Sciatic nerve (tissue), 2 donors: ENCODE data around the gene RPS6KA3. TPM values are rescaled to one million over a fixed set of nuclear protein-coding genes. Genes with fewer than 3 reads are reported as not detected.

ENCODE experiments used
- ATAC-seq: fragments of 200-7000 bp; cut with Tn5 transposase; one replicate; pipeline ENCODE4 v1.9.1; 2020; ENCODE audit warnings: mild to moderate bottlenecking, moderate library complexity
- DNase-seq: peaks from one replicate; pipeline ENCODE4 v3.0.0-alpha.2; 2020; ENCODE audit warnings: low spot score
- intact Hi-C: fragments of 100-400 bp; cut with DNase I; formaldehyde crosslinking; loops from one replicate; pipeline ENCODE4 v1.14.2; 2022
- total RNA-seq: library from RNA; stranded (reverse); fragmentation: NEBNext Ultra II Directional; extraction: Animal tissue kit (Norgen Biotek cat#: 25700); gene quantifications from one replicate; pipeline ENCODE4 v1.2.1, GENCODE V29; 2021
- donor health status: DM: no; HTN: no; CAD: no.
- donor health status: DM: no; HTN: no; CAD: no.

RPS6KA3 gene
- total RNA-seq, 1 donor from 2014 or later: 43.6 TPM

DNA sequence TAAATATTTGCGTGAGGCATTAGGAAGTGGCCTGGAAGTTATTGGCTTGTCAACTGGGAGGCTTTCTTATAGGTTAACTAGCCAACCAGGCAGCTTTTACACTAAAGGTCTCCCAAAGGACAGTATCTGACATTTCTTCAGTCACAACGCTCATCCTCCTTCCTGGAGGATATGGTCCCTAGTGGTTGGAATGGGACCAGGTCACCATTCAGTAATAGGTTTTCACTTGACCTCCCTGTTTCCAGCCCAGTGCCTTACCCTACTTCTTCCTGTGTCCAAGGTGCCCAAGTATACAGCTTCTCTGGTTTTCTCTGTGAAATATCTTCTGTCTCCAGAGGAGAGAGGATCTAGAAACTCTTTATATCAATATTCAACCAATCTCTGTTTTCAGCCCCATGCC is 38.5 kb downstream of the RPS6KA3 start:
- no peak for ATAC-seq

DNA sequence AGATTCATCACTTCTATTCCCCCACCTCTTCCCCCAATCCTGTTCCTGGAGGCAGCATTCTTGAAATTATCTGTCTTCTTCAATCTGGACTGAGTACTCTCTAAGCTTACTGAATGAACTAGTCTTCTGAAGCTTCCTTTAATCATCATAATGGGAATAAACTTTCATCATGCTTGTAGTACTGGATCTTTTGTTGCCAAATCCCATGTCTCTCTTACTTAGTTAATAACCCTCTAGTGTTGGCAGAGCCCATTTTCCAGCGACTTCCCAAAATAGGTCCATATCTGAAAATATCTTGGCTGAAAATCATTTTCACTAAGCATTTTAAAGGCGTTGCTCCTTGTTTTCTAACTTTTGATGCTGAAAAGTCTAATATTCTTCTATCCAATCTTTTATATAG is 39.6 kb downstream of the RPS6KA3 start:
- intact Hi-C loops: no loop called here
- DNase-seq: no peak

More for the DNA sequence above, 38.5 kb downstream of the RPS6KA3 start:
- no peak for DNase-seq
- intact Hi-C loops: no loop called here

DNA sequence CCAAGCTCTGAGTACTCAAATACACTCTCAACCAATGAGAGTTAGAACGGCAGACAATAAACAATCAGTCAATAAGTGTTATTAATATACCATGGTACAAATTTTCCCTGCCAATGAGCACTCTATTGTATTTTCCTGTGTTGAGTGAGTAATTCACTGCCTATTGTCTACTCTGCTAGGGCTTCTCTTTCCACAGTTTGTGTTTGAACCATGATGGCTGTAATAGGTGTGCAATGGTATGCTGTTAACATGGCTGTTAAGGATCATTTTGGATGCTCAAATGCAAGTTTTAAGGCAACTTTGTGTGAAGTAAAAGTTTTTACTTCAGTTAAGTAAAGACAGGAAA is 41.2 kb downstream of the RPS6KA3 start:
- no peak for ATAC-seq
- DNase-seq: no peak
- intact Hi-C loops: no loop called here

More for the DNA sequence above, 39.6 kb downstream of the RPS6KA3 start:
- ATAC-seq: no peak

DNA sequence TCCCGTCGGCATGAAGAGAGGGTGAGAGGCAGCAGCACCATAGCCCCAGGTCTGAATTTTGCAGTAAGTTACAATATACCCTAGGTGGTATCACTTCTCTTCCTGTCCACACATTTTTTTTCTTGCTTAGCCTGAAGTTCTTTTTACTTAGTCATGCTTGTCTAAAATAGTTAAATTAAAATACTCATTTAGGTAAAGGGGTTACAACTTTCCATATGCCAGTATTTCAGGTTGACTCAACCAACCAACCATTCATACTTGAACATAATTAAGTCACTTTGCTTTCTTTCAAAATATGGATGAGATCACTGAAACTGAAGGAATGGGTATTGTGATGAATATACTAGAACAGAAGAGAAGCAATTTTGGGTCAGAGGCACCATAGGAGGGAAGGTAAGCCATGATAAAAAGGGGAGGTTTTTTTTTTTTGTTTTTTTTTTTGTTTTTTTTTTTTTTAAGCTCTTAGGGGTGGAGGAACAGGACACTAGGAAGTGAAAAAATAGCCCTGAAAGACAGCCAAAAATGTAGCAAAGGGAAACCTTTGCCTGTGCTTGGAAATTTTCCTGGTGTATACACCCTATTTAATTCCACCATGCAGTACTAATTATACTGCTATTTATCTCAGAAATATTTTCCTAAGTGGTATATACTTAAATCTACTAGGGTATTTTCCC is 41.8 kb downstream of the RPS6KA3 start:
- intact Hi-C loops: no loop called here
- DNase-seq (no peak), ATAC-seq (no peak)

DNA sequence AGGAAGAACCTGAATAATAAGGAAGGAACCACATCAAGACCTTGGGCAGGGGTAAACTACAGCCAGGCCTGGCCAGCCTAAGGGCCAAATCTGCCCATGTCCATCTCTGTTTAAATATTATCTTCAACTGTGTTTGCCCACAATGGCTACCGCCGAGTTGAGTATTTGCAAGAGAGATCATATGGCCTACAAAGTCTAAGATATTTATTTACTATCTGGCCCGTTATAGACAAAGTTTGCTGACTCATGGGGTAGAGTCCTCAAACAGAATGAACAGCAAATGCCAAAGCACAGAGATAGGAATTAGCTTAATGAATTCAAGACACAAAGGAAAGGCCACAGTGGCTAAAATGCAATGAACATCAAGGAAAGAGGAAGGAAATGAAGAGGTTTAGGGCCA is 44.8 kb downstream of the RPS6KA3 start:
- no peak for ATAC-seq
- intact Hi-C loops: no loop called here
- DNase-seq: no peak

DNA sequence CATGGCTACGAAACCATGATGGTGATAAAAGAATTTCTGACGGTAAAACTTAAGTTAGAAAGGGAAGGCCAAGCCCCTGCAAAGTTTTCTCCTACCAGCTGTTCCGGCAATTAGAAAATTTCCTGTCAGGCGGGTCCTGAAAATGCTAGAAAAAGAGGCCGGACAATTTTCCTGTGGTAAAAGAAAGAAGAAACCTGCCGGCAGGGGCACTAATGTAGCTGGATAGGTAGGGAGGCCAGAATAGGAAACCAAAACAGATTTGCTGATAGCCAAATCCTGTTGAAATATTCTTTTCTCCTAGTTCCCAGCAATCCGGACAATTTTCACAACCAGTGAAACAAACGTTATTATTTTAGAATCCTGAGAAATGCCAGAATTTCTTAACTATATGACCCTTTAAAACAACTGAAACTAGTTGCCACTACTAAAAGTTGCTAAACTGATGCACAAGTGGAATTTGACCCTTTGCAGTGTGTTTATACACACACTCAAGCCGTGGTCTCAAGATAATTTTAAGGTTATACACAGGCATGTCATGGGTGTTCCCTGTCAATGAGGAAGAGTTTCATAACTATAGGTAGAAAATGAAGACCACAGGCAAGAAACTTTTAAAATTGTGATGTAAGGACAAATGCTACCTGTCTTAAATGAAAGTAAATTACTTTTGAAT is 47.7 kb downstream of the RPS6KA3 start:
- DNase-seq (no peak), ATAC-seq (peak; percentile 48)
- intact Hi-C loops: no loop called here

DNA sequence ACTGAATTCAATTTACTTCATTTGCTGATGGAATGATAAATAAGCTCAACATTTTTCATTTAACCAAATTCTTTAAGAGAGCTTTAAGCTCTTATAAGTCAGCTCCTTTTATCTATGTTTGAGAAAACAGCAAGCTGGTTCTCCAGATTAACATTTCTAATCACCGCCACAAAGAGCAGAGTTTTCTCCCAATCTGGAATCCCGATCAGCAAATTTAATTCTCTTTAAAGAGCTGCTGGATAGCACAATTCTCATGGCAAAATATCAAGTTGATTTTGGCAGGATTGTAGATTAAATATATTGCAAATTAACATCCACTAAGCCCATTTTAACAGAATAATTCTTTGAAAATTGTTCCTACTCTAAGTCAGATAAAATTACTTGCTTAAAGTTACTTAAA is 48.8 kb downstream of the RPS6KA3 start:
- intact Hi-C loops: no loop called here
- DNase-seq (no peak), ATAC-seq (no peak)

DNA sequence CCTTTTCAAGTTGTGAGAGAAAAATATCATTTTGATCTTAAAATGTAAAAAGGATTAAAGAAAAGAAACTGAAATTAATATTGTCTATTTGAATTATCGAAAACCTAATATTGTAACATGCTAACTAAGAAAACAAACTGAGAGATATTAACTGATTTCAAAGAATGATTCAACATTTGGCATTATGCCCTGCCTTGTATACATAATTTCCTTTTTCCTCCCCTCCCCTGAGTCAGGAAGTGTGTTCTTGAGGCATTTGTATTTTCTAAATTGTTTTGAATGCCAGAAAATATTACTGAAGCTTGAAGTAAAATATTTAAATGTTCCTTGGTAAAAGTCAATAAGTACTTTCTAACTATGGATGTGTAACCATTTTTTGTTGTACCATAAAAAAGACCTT is 49.4 kb downstream of the RPS6KA3 start:
- intact Hi-C loops: no loop called here
- ATAC-seq: peak; percentile 61

DNA sequence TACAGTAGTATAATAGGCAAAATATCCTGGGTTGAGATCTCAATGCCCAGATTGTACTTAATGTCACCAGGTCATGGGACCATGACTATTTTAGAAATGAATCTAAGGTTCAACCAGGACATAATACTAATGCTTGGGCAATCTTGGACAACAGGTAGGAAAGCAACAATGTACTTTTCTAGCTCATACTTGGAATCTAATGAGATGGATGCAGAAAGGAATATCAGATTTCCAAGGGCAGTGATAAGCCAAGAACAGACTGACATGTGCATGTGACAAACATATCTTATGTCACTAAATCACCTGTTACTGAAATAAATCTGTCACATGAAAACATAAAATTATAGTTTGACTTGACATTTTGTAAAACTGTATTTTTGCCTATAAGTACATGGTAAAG is 51.1 kb downstream of the RPS6KA3 start:
- no peak for DNase-seq
- intact Hi-C loops: no loop called here

More for the DNA sequence above, 49.4 kb downstream of the RPS6KA3 start:
- DNase-seq: no peak

DNA sequence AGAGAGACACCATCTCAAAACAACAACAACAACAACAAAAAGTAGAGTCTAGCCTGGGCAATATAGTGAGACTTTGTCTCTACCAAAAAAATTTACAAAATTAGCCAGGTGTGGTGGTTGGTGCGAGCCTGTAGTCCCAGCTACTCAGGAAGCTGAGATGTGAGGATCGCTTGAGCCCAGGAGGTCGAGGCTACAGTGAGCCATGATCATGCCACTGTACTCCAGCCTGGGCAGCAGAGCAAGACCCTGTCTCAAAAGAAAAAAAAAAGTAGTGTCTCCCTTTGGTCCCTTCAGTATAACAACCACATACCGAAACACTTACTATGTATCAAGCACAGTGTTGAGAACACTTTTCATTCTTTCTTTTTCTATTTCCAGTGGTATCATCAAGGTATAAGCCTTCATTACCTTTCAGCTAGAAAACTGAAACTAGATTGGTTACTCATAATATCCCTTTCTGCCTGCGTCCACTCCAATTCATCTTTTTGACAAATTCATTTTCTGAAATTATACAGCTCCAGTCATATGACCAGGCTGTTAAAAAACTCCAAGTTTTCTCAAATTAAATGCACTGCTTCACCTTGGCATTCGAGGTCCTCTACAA is 54.1 kb downstream of the RPS6KA3 start:
- DNase-seq (no peak), ATAC-seq (no peak)
- intact Hi-C loops: no loop called here

More for the DNA sequence above, 51.1 kb downstream of the RPS6KA3 start:
- no peak for ATAC-seq

DNA sequence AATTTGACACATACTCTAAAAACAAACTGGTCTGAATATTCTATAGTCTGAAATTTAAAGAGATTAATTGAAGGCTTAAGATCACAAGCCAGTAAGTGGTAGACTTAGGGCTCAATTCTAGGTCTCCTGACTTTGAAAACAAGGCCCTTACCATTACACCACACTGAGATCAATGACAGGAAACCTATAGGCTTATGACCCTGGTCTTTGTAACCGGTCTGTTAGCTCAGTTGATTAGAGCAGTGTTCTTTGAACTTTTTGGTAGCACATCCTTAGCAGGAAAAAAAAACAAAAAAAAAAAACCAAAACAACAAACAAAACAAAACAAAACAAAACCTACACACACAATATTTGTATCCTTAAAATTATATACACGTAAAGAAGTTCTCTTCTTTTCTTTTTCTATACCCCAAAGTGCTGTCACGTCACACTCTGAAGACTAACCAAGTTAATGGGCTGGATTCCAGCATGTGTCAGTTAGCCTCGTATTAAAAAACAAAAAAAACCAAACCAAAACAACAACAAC is 55.4 kb downstream of the RPS6KA3 start:
- intact Hi-C loops: no loop called here
- DNase-seq (no peak), ATAC-seq (no peak)

DNA sequence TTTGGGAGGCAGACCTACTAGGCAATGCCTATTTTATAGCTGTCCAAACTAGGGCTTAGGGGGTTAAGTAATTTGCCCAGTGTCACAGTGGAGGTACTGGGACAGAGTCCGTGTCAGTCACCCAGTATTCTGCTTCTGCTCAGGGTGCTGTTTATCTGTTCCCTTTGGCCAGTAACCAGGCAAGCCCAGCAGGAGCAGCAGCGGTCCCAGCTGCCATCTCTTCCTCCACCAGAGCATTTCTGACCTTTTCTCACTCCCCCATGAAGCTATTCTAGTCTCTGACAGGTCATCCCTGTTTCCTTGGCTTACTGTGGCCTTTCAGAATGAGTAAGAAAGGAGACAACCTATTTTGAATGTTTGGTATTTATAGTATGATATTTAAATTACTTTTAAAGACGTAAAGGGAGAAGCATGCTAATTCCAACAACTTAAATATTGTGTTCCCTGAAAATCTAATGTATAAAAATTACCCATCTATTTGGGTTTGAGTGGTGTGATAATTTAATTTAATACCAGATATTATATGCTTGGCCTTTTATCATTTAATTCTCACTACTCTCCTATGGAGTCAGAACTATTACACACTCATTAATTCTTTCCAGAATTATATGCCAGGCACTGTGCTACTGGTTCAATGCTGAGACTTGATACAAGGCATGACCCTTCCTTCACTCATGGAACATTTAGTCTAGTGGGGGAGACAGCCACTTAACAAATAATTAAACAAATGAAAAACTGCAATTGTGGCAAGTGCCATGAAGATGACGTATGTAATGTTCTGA is 60.6 kb downstream of the RPS6KA3 start:
- no peak for DNase-seq
- intact Hi-C loops: no loop called here
- no peak for ATAC-seq

DNA sequence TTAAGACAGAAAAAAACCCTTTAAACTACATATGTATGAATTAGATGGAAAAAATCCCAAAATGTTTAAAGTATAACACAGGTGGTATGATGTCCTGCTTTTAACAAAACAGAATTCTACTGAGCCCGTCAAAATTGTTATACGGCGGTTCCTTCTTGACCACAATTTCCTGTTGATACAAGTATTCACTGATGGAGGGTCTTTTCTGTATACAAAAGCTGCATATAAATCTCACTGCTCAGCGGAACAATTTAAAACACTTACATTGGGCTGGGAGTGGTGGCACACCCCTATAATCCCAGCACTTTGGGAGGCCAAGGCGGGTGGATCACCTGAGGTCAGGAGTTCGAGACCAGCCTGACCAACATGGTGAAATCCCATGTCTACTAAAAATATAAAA is 62.4 kb downstream of the RPS6KA3 start:
- DNase-seq (no peak), ATAC-seq (no peak)
- intact Hi-C loops: no loop called here

DNA sequence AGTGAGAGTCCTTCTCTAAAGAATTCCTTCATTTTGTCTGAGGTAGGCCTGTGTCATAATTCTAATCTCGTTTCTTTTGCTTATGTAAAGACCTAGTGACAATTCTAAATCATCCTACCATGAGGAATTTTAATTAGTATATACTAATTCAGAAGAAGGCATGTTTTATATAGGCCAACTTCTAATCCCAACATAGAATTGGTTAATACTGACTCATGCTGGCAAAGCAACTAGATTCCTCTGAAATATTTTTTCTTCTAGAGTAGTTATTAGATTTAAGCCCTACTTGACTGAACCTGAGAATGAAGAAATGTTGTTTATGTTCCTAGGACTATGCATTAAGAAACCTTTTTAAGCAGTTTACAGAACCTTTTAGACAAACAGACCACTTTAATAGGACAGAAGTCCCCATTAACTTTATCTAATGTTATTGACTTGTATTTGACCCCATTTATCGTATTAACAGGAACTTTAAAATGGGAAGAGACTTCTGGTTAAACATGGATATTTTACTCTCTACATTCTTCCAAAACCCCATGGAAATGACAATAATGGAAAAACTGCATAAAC is 69.0 kb downstream of the RPS6KA3 start:
- no peak for ATAC-seq
- DNase-seq: no peak
- intact Hi-C loops: no loop called here

DNA sequence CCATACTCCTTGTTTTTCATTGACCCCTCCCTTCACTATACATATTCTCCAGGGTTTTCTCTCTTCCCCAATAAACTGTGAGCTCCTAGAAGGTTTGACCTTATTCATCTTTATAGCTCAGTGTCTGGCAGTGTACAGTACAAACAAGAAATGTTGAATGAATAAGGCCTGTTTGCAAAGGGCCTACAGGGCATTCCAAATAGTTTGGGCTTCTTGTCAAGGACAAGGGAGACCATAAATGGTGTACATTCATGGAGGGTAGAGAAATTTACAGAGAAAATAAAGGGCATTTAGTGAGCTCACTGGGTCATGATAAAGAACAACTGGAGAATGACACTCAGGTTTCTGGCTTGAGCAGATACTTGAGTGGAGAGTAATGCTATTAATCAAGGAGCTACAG is 77.5 kb downstream of the RPS6KA3 start:
- intact Hi-C loops: no loop called here
- ATAC-seq: no peak
- no peak for DNase-seq

DNA sequence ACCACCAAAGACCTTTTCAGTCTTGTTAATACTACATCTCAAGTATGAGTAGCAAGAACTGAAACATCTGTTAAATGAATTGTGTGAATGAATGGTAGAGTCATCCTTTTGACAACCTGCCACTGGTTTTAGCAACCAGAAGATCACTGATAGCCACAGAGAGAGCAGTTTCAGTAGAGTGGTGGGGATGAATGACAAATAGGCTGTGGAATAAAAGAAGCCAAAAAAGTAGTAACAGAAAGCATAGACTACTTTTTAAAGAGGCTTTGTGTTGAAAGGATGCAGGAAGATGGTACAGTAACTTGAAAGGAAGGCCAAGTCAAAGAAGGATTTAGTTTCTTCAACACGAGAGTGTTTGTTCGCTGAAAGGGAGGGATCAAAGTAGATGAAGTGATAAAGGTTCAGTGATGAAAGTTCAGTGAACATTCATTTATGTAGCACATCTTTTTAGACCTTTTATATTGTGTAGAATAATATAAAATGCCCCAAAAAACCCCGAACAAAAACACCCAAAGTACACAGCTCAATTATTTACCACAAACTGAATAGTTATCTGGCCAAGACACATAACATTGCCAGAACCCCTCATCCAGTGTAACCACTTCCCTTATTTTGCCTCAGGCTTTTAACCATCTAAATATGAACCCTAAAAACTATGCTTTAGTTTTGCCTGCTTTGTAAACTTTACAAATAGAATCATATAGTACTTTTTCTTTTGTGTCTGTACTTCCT is 84.9 kb downstream of the RPS6KA3 start:
- intact Hi-C loops: no loop called here
- DNase-seq (no peak), ATAC-seq (no peak)

DNA sequence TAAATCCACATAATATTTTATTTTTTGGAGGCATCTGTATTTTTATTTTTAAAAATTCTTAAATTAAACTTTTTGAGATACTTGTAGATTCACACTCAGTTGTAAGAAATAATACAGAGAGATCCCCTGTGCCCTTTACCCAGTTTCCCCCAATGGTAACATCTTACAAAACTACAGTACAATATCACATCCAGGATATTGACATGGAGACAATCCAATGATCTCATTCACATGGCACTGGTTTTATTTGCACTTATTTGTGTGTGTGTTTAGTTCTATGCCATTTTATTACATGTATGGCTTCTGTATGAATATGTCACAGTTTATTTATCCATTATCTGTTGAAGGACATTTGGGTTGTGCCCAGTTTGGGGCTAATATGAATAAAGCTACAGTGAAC is 89.6 kb downstream of the RPS6KA3 start:
- no peak for ATAC-seq
- intact Hi-C loops: no loop called here
- DNase-seq: no peak

DNA sequence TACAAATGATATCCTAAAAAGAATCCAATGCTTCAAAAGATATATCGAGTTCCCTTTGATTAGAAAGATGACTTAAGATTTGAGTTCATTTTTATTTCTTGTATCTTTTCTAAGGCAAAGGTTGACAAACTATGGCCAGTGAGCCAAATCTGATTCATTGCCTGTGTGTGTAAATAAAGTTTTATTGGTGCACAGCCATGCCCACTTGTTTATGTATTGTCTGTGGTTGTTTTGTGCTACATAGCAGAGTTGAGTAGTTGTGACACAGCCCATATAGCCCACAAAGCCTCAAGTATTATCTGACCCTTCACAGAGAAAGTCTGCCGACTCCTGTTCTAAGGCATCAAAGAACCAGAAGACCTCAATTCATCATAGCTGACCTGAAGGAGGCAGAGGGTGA is 92.9 kb downstream of the RPS6KA3 start:
- ATAC-seq (no peak), DNase-seq (no peak)
- intact Hi-C loops: no loop called here

DNA sequence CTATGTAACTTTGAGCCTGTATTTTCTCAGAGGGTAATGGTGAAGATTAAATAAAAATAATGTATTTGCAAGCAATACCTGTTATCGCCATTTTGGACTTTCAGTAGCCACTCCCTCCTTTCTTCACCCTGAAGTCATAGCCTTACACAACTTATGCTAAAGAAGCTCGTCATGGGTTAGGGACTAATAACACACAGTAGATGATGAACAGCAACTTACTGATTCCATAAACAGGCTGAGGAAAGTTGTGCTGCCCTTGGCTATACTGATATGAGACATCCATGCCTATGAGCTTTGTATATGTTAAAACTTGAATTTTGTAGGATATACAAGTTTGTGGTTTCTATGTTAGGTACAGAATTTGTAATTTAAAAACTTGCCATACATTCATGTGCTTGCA is 93.4 kb downstream of the RPS6KA3 start:
- no peak for ATAC-seq
- DNase-seq: no peak
- intact Hi-C loops: no loop called here
